HG02642 (cell line): ENCODE data around the gene ANKRD50.

Source experiments
- ATAC-seq: cut with Tn5 transposase; IDR thresholded peaks from one replicate; pipeline ENCODE4 v1.9.1; 2021; ENCODE audit warnings: mild to moderate bottlenecking; ENCODE audit not compliant: unreplicated experiment, poor library complexity

Gene ANKRD50

GRCh38 chr4:124640022-124640730, 72.4 kb downstream of the ANKRD50 start:
- ATAC-seq: no peak

DNA sequence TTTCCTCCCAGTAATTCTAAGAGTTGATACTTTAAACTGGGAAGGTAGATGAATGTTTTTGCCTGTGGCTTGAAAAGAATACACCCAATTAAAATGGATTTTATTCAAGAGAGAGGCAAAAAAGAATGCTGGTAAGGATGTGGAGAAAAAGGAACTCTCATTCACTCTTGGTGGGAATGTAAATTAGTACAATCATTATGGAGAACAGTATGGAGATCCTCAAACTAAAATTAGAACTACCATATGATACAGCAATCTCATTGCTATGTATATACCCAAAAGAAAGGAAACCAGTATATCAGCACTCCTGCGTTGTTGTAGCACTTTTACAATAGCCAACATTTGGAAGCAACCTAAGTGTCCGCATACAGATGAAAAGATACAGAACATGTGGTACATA, 75.2 kb downstream of the ANKRD50 start:
- no peak for ATAC-seq

GRCh38 chr4:124636788-124637187, 75.7 kb downstream of the ANKRD50 start:
- ATAC-seq: no peak

DNA sequence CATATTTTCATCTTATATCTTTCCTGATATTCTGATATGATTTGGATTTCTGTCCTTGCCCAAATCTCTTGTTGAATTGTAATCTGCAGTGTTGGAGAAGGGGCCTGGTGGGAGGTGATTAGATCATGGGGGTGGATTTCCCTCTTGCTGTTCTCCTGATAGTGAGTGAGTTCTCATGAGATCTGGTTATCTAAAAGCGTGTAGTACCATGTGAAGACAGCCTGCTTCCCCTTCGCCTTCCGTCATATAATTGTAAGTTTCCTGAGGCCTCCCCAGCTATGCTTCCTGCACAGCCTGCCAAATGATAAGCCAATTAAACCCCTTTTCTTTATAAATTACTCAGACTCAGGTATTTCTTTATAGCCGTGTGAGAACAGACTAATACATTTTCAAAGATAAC, 77.2 kb downstream of the ANKRD50 start:
- no peak for ATAC-seq

- no peak for ATAC-seq
Measured at GRCh38 chr4:124633285-124633941, 79.1 kb downstream of the ANKRD50 start.

- ATAC-seq: no peak
Measured at GRCh38 chr4:124632439-124632838, 80.1 kb downstream of the ANKRD50 start.

GRCh38 chr4:124631760-124632159, 80.8 kb downstream of the ANKRD50 start:
- peak; percentile 73 for ATAC-seq

DNA sequence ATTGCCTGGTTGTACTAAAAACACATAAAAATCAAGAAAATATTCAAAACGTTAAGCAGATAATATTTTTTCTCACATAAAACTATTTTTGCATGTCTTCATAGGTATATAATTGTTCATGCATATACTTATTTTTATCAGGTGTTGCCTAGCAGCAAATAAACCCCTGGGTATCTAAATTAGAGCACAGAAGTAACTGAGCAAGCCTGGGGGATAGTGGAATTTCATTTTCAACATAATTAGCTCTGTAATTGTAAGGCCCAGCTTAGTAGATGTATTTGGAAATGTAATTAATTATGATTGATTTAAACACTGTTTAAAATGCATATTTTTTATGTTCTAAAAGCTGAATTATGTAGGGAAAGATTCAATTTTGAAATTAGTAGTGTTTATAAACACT, 82.9 kb downstream of the ANKRD50 start:
- no peak for ATAC-seq
